HG03342 (cell line): ENCODE data around the gene AGFG1.
"Not testable (repeated sequence)": the region's sequence is repeated elsewhere in the genome, so short reads cannot be mapped to it uniquely, and the experiment has no call there.

Source experiments
- ATAC-seq: cut with Tn5 transposase; IDR thresholded peaks from one replicate; pipeline ENCODE4 v1.9.1; 2021; ENCODE audit warnings: mild to moderate bottlenecking, moderate library complexity; ENCODE audit not compliant: unreplicated experiment

The AGFG1 gene

GRCh38 chr2:227529871-227530270 is 57.9 kb downstream of the AGFG1 start:
- ATAC-seq: no peak

GRCh38 chr2:227534714-227535113 is 62.8 kb downstream of the AGFG1 start:
- ATAC-seq: peak; percentile 81

- ATAC-seq: no peak
Measured at GRCh38 chr2:227536445-227536844, 64.5 kb downstream of the AGFG1 start.

GRCh38 chr2:227539465-227539956 is 67.6 kb downstream of the AGFG1 start:
- ATAC-seq: no peak

GRCh38 chr2:227540352-227540751 is 68.4 kb downstream of the AGFG1 start:
- ATAC-seq: not testable (repeated sequence)

GRCh38 chr2:227545990-227546389 is 74.0 kb downstream of the AGFG1 start:
- no peak for ATAC-seq

- ATAC-seq: no peak
Measured at GRCh38 chr2:227551836-227552235, 79.9 kb downstream of the AGFG1 start.

GRCh38 chr2:227562581-227562980 is 90.6 kb downstream of the AGFG1 start:
- no peak for ATAC-seq

- ATAC-seq: no peak
Measured at GRCh38 chr2:227565080-227565479, 93.1 kb downstream of the AGFG1 start.

GRCh38 chr2:227566012-227566411 is 94.1 kb downstream of the AGFG1 start:
- ATAC-seq: no peak

- no peak for ATAC-seq
Measured at GRCh38 chr2:227568852-227569169, 96.9 kb downstream of the AGFG1 start.

- ATAC-seq: no peak
Measured at GRCh38 chr2:227570615-227571014, 98.7 kb downstream of the AGFG1 start.

GRCh38 chr2:227576110-227576509 is 104.2 kb downstream of the AGFG1 start:
- no peak for ATAC-seq

GRCh38 chr2:227576812-227577211 is 104.9 kb downstream of the AGFG1 start:
- no peak for ATAC-seq

GRCh38 chr2:227577555-227577954 is 105.6 kb downstream of the AGFG1 start:
- ATAC-seq: no peak

GRCh38 chr2:227578642-227579041 is 106.7 kb downstream of the AGFG1 start:
- ATAC-seq: no peak

- ATAC-seq: no peak
Measured at GRCh38 chr2:227579791-227580190, 107.8 kb downstream of the AGFG1 start.

GRCh38 chr2:227582369-227582768 is 110.4 kb downstream of the AGFG1 start:
- ATAC-seq: no peak

- peak; percentile 73 for ATAC-seq
Measured at GRCh38 chr2:227592694-227593387, 120.9 kb downstream of the AGFG1 start.

GRCh38 chr2:227595797-227596196 is 123.8 kb downstream of the AGFG1 start:
- ATAC-seq: no peak

- no peak for ATAC-seq
Measured at GRCh38 chr2:227597036-227597435, 125.1 kb downstream of the AGFG1 start.

GRCh38 chr2:227597998-227598397 is 126.0 kb downstream of the AGFG1 start:
- ATAC-seq: no peak
